A549 (cell line): ENCODE measurements around the gene FNDC1. TPM values are rescaled to one million over a fixed set of nuclear protein-coding genes. Genes with fewer than 3 reads are reported as not detected.

Experiments used
- ATAC-seq, 2 experiments: fragments of 200-7000 bp in 1 of 2; fragments of >200 bp in 1 of 2; cut with Nextera tagmentation in 1 of 2; cut with Tn5 transposase in 1 of 2; 3 replicates each; pipeline versions ENCODE4 v1.8.0 to v1.9.1; 2018 to 2020; ENCODE audit warnings: mild to moderate bottlenecking in 1 of 2, moderate library complexity in 1 of 2
- CTCF ChIA-PET: fragments of 300-600 bp; sonication (Branson Sonifier 250); formaldehyde crosslinking; extraction: SDS; loops from one replicate; lab custom pipeline; 2021; ENCODE audit warnings: antibody characterized with exemption, inconsistent platforms; lab: Yijun Ruan, JAX
- POLR2A ChIA-PET: fragments of 350-600 bp; formaldehyde crosslinking; extraction: SDS; loops from one replicate; lab custom pipeline; 2021; ENCODE audit warnings: antibody characterized with exemption, inconsistent platforms; lab: Yijun Ruan, JAX
- DNase-seq, 2 experiments: peaks; one replicate each; pipeline versions ENCODE4 v3.0.0 to v3.0.0-alpha.2; 2011 to 2016; ENCODE audit warnings: low read depth in 1 of 2, low spot score in 1 of 2
- FAIRE-seq: peaks from 2 replicates; lab custom pipeline; 2011; peaks lifted over from hg19 to GRCh38; lab: Jason Lieb, UNC
- H3K27ac ChIP-seq, 2 experiments: fragments of >200 bp; sonication (Bioruptor Twin); formaldehyde crosslinking; 3 replicates each; pipeline ENCODE4 v1.5.1; 2016 to 2017
- H3K4me1 ChIP-seq: fragments of >200 bp; sonication (Bioruptor Twin); formaldehyde crosslinking; 3 replicates; pipeline ENCODE4 v1.6.1; 2016
- H3K4me2 ChIP-seq: fragments of >200 bp; sonication (Bioruptor Twin); formaldehyde crosslinking; 3 replicates; pipeline ENCODE4 v1.6.1; 2016
- H3K4me3 ChIP-seq: fragments of >200 bp; sonication (Bioruptor Twin); formaldehyde crosslinking; 3 replicates; pipeline ENCODE4 v1.5.1; 2016
- H3K9me3 ChIP-seq: fragments of >200 bp; sonication (Bioruptor Twin); formaldehyde crosslinking; 3 replicates; pipeline ENCODE4 v1.6.1; 2016
- CBX2 ChIP-seq: fragments of 200-600 bp; sonication (generic); IDR thresholded peaks from 2 replicates; pipeline ENCODE4 v1.6.1; 2016; ENCODE audit warnings: low read depth, mild to moderate bottlenecking, borderline replicate concordance
- CTCF ChIP-seq: fragments of >200 bp; sonication (Bioruptor Twin); formaldehyde crosslinking; IDR thresholded peaks from 3 replicates; pipeline ENCODE4 v1.5.1; 2016
- EHMT2 ChIP-seq: fragments of 200-600 bp; sonication (generic); IDR thresholded peaks from 2 replicates; pipeline ENCODE4 v1.6.1; 2016; ENCODE audit warnings: antibody characterized with exemption, low read depth, mild to moderate bottlenecking, moderate library complexity
- FOSL2 ChIP-seq, 2 experiments: fragments of 450-650 bp in 1 of 2; fragments of >200 bp in 1 of 2; sonication (Bioruptor Twin) in 1 of 2; formaldehyde crosslinking; IDR thresholded peaks; 2 replicates each; pipeline versions ENCODE4 v1.5.0 to v1.6.1; 2016 to 2020; ENCODE audit warnings: mild to moderate bottlenecking in 1 of 2, moderate library complexity in 1 of 2
- FOXS1 ChIP-seq: fragments of 250-450 bp; sonication (Bioruptor Pico); IDR thresholded peaks from 2 replicates; pipeline ENCODE4 v1.5.0; 2020; ENCODE audit warnings: mild to moderate bottlenecking, moderate library complexity
- GATA3 ChIP-seq: IDR thresholded peaks from 2 replicates; pipeline ENCODE4 v1.6.1; 2012; ENCODE audit warnings: borderline replicate concordance
- HOXB13 ChIP-seq: fragments of 250-450 bp; sonication (Bioruptor Pico); IDR thresholded peaks from 2 replicates; pipeline ENCODE4 v1.5.0; 2020; ENCODE audit warnings: low read depth, mild to moderate bottlenecking, moderate library complexity
- KDM1A ChIP-seq: fragments of 200-600 bp; sonication (generic); IDR thresholded peaks from 2 replicates; pipeline ENCODE4 v1.6.1; 2016; ENCODE audit warnings: low read depth, mild to moderate bottlenecking
- MAFK ChIP-seq: fragments of 450-650 bp; IDR thresholded peaks from 2 replicates; pipeline ENCODE4 v1.6.1; 2014; ENCODE audit not compliant: partially characterized antibody
- MAX ChIP-seq: IDR thresholded peaks from 2 replicates; pipeline ENCODE4 v1.6.1; 2012
- NR3C1 ChIP-seq: fragments of >200 bp; sonication (Bioruptor Twin); formaldehyde crosslinking; IDR thresholded peaks from 3 replicates; pipeline ENCODE4 v1.6.1; 2017
- PBX3 ChIP-seq: IDR thresholded peaks from 2 replicates; pipeline ENCODE4 v1.6.1; 2012
- RAD21 ChIP-seq, 2 experiments: fragments of >200 bp in 1 of 2; sonication (Bioruptor Twin) in 1 of 2; formaldehyde crosslinking in 1 of 2; IDR thresholded peaks in 1 of 2; conservative IDR thresholded peaks in 1 of 2; 2 replicates in 1 of 2; 3 replicates in 1 of 2; pipeline ENCODE4 v1.6.1; 2012 to 2018; ENCODE audit warnings: inconsistent platforms in 1 of 2
- RCOR1 ChIP-seq: fragments of 150-350 bp; IDR thresholded peaks from 2 replicates; pipeline ENCODE4 v1.6.1; 2014; ENCODE audit warnings: antibody characterized with exemption, low read length, low read depth
- SREBF2 ChIP-seq: fragments of 450-650 bp; IDR thresholded peaks from 2 replicates; pipeline ENCODE4 v1.6.1; 2014; ENCODE audit warnings: mild to moderate bottlenecking, moderate library complexity
- TP53 ChIP-seq: fragments of 250-450 bp; sonication (Bioruptor Pico); IDR thresholded peaks from 2 replicates; pipeline ENCODE4 v1.5.0; 2021; ENCODE audit warnings: mild to moderate bottlenecking, moderate library complexity
- ZNF302 ChIP-seq: fragments of 250-450 bp; sonication (Bioruptor Pico); IDR thresholded peaks from 2 replicates; pipeline ENCODE4 v1.9.0; 2021; ENCODE audit warnings: inconsistent platforms, mild to moderate bottlenecking, moderate library complexity
- WGBS: methylation state at CpG from one replicate; pipeline ENCODE4 v1.1.6; 2017; ENCODE audit errors: missing lambda C conversion rate; 5-methylcytosine and 5-hydroxymethylcytosine counted together
- polyA plus RNA-seq, 4 experiments: library from polyadenylated mRNA; depleted of rRNA in 3 of 4; stranded (reverse); fragments of >200 nt; fragmentation: RNase III in 1 of 4; extraction: RNeasy Plus Mini Kit Qiagen cat#74134 plus additional on column Dnase treatment in 1 of 4; gene quantifications; 2 replicates in 3 of 4; 3 replicates in 1 of 4; pipeline ENCODE4 v1.2.3, GENCODE V29; 2011 to 2017
- TF ChIP-seq, protein P1 (sequence below): fragments of 200-600 bp; sonication (generic); IDR thresholded peaks from 2 replicates; pipeline ENCODE4 v1.6.1; 2016; ENCODE audit warnings: antibody characterized with exemption, mild to moderate bottlenecking, moderate library complexity
- TF ChIP-seq, protein P2 (sequence below): fragments of 250-450 bp; sonication (Bioruptor Pico); IDR thresholded peaks from 2 replicates; pipeline ENCODE4 v1.5.0; 2021; ENCODE audit warnings: mild to moderate bottlenecking, moderate library complexity, borderline replicate concordance

FNDC1 gene
- polyA plus RNA-seq, 2 of the 4 experiments (the other 2 are of a cell fraction): 0.01 TPM; not detected in 1

DNA sequence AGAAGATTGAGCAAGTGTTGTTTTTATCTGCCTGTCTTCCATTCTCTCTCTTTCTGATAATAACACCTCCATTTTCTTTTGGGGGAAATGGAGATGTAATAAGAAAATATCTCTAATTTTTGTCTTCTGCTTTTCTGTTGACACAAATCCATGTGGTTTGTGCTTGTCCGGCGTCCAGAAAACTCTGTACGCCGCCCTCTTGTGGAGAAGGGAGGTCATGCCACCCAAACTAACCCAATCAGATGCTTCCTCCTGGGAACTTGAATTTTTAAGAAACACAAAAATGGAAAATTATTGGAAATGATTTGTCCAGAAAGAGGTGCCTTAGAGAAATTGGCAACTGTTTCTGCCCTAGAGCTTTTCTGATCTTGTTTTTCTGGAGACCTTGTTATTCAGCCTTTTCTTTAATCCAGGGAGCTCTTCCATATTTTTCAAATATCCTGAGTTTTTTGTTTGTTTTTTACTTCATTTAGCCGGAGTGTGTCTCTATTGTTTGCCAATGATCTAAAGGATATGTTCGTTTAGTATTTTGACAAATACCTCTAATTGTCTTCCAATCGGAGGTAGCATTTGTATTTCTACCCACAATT lies 17.8 kb upstream of the FNDC1 start:
- TF ChIP-seq NR3C1 (no peak), CTCF (peak; percentile 51), GATA3 (no peak), RCOR1 (no peak), MAX (no peak)
- TF ChIP-seq, protein P1, sequence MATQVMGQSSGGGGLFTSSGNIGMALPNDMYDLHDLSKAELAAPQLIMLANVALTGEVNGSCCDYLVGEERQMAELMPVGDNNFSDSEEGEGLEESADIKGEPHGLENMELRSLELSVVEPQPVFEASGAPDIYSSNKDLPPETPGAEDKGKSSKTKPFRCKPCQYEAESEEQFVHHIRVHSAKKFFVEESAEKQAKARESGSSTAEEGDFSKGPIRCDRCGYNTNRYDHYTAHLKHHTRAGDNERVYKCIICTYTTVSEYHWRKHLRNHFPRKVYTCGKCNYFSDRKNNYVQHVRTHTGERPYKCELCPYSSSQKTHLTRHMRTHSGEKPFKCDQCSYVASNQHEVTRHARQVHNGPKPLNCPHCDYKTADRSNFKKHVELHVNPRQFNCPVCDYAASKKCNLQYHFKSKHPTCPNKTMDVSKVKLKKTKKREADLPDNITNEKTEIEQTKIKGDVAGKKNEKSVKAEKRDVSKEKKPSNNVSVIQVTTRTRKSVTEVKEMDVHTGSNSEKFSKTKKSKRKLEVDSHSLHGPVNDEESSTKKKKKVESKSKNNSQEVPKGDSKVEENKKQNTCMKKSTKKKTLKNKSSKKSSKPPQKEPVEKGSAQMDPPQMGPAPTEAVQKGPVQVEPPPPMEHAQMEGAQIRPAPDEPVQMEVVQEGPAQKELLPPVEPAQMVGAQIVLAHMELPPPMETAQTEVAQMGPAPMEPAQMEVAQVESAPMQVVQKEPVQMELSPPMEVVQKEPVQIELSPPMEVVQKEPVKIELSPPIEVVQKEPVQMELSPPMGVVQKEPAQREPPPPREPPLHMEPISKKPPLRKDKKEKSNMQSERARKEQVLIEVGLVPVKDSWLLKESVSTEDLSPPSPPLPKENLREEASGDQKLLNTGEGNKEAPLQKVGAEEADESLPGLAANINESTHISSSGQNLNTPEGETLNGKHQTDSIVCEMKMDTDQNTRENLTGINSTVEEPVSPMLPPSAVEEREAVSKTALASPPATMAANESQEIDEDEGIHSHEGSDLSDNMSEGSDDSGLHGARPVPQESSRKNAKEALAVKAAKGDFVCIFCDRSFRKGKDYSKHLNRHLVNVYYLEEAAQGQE: no peak
- DNase-seq (peak; percentile 27 to 53), FAIRE-seq (no peak), ATAC-seq (peak in 1 of 2 experiments; percentile 62; a peak in 2 of 6 replicates)
- Histone ChIP-seq H3K4me2 (no peak overlapping the region), H3K9me3 (peaks cover 11% of the 10 kb centered on the region), H3K27ac (no peak overlapping the region), H3K4me3 (no peak overlapping the region), H3K4me1 (no peaks in the 10 kb centered on the region)
- ChIA-PET POLR2A (no interaction called here), CTCF (interaction anchor here (1.1 to 1.4 kb wide), 3 partner anchors 10 to 424 kb away, joined by 3 to 6 read pairs (median 4); no protein-coding TSS in a partner anchor)
- WGBS: 11% methylated on average over 7 of the region's 7 CpGs

- no peak overlapping the region for H3K4me2 ChIP-seq
- CTCF ChIA-PET: interaction anchor here (1.1 to 1.4 kb wide), 3 partner anchors 10 to 424 kb away, joined by 3 to 6 read pairs (median 4); no protein-coding TSS in a partner anchor
- ATAC-seq: no peak
- POLR2A ChIA-PET: no interaction called here
- no peak for DNase-seq
- H3K4me1 ChIP-seq: no peaks in the 10 kb centered on the region
- H3K4me3 ChIP-seq: no peak overlapping the region
- no peak for FAIRE-seq
- peaks cover 12% of the 10 kb centered on the region for H3K9me3 ChIP-seq
- no peak overlapping the region for H3K27ac ChIP-seq
- 20% methylated on average over 1 of the region's 1 CpG for WGBS
- TF ChIP-seq MAFK (no peak), GATA3 (no peak), HOXB13 (CRISPR knock-in tag) (no peak), TP53 (CRISPR knock-in tag) (no peak), KDM1A (no peak), CTCF (no peak), CBX2 (no peak), FOXS1 (CRISPR knock-in tag) (no peak), RAD21 (conservative IDR thresholded peaks at IDR 0.05 in 1 of 2, IDR thresholded peaks at IDR 0.05 in 1 of 2) (no peak), SREBF2 (no peak), EHMT2 (no peak), FOSL2 (IDR thresholded peaks at IDR 0.05) (no peak), FOSL2 (CRISPR knock-in tag; IDR thresholded peaks at IDR 0.05) (no peak), PBX3 (no peak), ZNF302 (CRISPR knock-in tag) (no peak)
- TF ChIP-seq, protein P2, sequence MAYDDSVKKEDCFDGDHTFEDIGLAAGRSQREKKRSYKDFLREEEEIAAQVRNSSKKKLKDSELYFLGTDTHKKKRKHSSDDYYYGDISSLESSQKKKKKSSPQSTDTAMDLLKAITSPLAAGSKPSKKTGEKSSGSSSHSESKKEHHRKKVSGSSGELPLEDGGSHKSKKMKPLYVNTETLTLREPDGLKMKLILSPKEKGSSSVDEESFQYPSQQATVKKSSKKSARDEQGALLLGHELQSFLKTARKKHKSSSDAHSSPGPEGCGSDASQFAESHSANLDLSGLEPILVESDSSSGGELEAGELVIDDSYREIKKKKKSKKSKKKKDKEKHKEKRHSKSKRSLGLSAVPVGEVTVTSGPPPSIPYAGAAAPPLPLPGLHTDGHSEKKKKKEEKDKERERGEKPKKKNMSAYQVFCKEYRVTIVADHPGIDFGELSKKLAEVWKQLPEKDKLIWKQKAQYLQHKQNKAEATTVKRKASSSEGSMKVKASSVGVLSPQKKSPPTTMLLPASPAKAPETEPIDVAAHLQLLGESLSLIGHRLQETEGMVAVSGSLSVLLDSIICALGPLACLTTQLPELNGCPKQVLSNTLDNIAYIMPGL (CRISPR knock-in tag): no peak
- TF ChIP-seq, protein P1: no peak
Observed at GRCh38 chr6:159152041-159152440, 17.2 kb upstream of the FNDC1 start.
